Activated gamma-delta T cell treated with anti-CD3 and anti-CD28 coated beads, Interleukin-2, amount 50 U/mL, for 16 hours (primary cell): ENCODE data around the gene GPR21.

ENCODE experiments used
- DNase-seq: peaks from one replicate; pipeline ENCODE4 v3.0.0-alpha.2; 2020; ENCODE audit warnings: low read depth

The GPR21 gene

GRCh38 chr9:123033352-123033751, at the start of gene GPR21:
GPR21 (plus strand) TSS chr9:123033667; CDS start chr9:123034567, 900 bp downstream.
- no peak for DNase-seq

GRCh38 chr9:122986010-122986409, 47.5 kb upstream of the GPR21 start:
- DNase-seq = no peak

- no peak for DNase-seq
Measured at GRCh38 chr9:122988141-122988540, 45.3 kb upstream of the GPR21 start.

- no peak for DNase-seq
Measured at GRCh38 chr9:122988920-122989621, 44.4 kb upstream of the GPR21 start.

- no peak for DNase-seq
Measured at GRCh38 chr9:122991370-122991830, 42.1 kb upstream of the GPR21 start.

GRCh38 chr9:122996586-122996985, 36.9 kb upstream of the GPR21 start:
- DNase-seq = no peak

GRCh38 chr9:122998448-122998847, 35.0 kb upstream of the GPR21 start:
- DNase-seq = no peak

GRCh38 chr9:123000371-123001068, 32.9 kb upstream of the GPR21 start:
- DNase-seq = no peak

- no peak for DNase-seq
Measured at GRCh38 chr9:123002754-123003153, 30.7 kb upstream of the GPR21 start.

GRCh38 chr9:123003466-123003865, 30.0 kb upstream of the GPR21 start:
- no peak for DNase-seq

- no peak for DNase-seq
Measured at GRCh38 chr9:123005964-123006363, 27.5 kb upstream of the GPR21 start.

- DNase-seq = no peak
Measured at GRCh38 chr9:123007269-123007668, 26.2 kb upstream of the GPR21 start.

GRCh38 chr9:123008909-123009308, 24.6 kb upstream of the GPR21 start:
- DNase-seq = no peak

GRCh38 chr9:123011380-123011779, 22.1 kb upstream of the GPR21 start:
- no peak for DNase-seq

GRCh38 chr9:123011878-123012528, 21.5 kb upstream of the GPR21 start:
- DNase-seq = no peak

GRCh38 chr9:123016631-123017030, 16.8 kb upstream of the GPR21 start:
- DNase-seq = no peak

GRCh38 chr9:123020796-123021195, 12.7 kb upstream of the GPR21 start:
- DNase-seq = no peak

- DNase-seq = no peak
Measured at GRCh38 chr9:123026425-123026824, 7.0 kb upstream of the GPR21 start.

- DNase-seq = no peak
Measured at GRCh38 chr9:123027517-123027916, 6.0 kb upstream of the GPR21 start.

GRCh38 chr9:123028136-123028535, 5.3 kb upstream of the GPR21 start:
- no peak for DNase-seq

- DNase-seq = no peak
Measured at GRCh38 chr9:123028973-123029372, 4.5 kb upstream of the GPR21 start.

GRCh38 chr9:123031963-123032362, 1.5 kb upstream of the GPR21 start:
- DNase-seq = no peak
